OCI-LY3 (cell line): ENCODE results near the gene SLC13A5.

Experiments used
- H2AFZ ChIP-seq: fragments of 200-600, 300-600 bp; shearing (Covaris generic); 2 replicates; pipeline ENCODE4 v1.6.0; 2014; ENCODE audit warnings: antibody characterized with exemption, low read depth, low read length
- H3K27ac ChIP-seq: fragments of 200-600, 300-600 bp; sonication (generic); 2 replicates; pipeline ENCODE4 v1.5.1; 2014; ENCODE audit warnings: mild to moderate bottlenecking, low read length, moderate library complexity, mixed read lengths
- H3K27me3 ChIP-seq: fragments of 200-600, 300-600 bp; sonication (generic); 2 replicates; pipeline ENCODE4 v1.6.1; 2014; ENCODE audit warnings: low read depth, low read length, mixed read lengths
- H3K36me3 ChIP-seq: fragments of 200-600, 300-600 bp; sonication (generic); replicated peaks from 2 replicates; pipeline ENCODE3; 2014; ENCODE audit warnings: low read depth, low read length, mixed read lengths
- H3K4me1 ChIP-seq: fragments of 300-600, 200-600 bp; sonication (generic); 2 replicates; pipeline ENCODE4 v1.6.1; 2014; ENCODE audit warnings: low read length, mixed read lengths
- H3K4me2 ChIP-seq: fragments of 200-600, 300-600 bp; sonication (generic); 2 replicates; pipeline ENCODE4 v1.6.1; 2014; ENCODE audit warnings: low read length, mixed read lengths
- H3K4me3 ChIP-seq: fragments of 300-600, 200-600 bp; sonication (generic); 2 replicates; pipeline ENCODE4 v1.5.1; 2014; ENCODE audit warnings: antibody characterized with exemption, mild to moderate bottlenecking, low read length, moderate library complexity
- H3K79me2 ChIP-seq: fragments of 300-600, 200-600 bp; shearing (Covaris generic); 2 replicates; pipeline ENCODE4 v1.6.1; 2014; ENCODE audit warnings: mild to moderate bottlenecking, low read length, mixed read lengths
- H3K9ac ChIP-seq: fragments of 300-600, 200-600 bp; shearing (Covaris generic); 2 replicates; pipeline ENCODE4 v1.6.0; 2014; ENCODE audit warnings: mild to moderate bottlenecking, low read length, moderate library complexity
- H3K9me3 ChIP-seq: fragments of 200-600, 300-600 bp; shearing (Covaris generic); 2 replicates; pipeline ENCODE4 v1.6.1; 2014; ENCODE audit warnings: low read length, mixed read lengths; ENCODE audit not compliant: insufficient read depth
- H4K20me1 ChIP-seq: fragments of 200-600, 300-600 bp; sonication (generic); 2 replicates; pipeline ENCODE4 v1.6.1; 2016; ENCODE audit warnings: low read length, mixed read lengths; ENCODE audit not compliant: insufficient read depth
- CTCF ChIP-seq: fragments of 200-600, 300-600 bp; sonication (generic); IDR thresholded peaks from 2 replicates; pipeline ENCODE4 v1.5.1; 2014; ENCODE audit warnings: antibody characterized with exemption, low read length, low read depth
- EZH2phosphoT487 ChIP-seq: fragments of 200-600 bp; shearing (Covaris generic); IDR thresholded peaks from 2 replicates; pipeline ENCODE4 v1.6.1; 2018; ENCODE audit warnings: antibody characterized with exemption, mixed run types, low read depth

The SLC13A5 gene

DNA sequence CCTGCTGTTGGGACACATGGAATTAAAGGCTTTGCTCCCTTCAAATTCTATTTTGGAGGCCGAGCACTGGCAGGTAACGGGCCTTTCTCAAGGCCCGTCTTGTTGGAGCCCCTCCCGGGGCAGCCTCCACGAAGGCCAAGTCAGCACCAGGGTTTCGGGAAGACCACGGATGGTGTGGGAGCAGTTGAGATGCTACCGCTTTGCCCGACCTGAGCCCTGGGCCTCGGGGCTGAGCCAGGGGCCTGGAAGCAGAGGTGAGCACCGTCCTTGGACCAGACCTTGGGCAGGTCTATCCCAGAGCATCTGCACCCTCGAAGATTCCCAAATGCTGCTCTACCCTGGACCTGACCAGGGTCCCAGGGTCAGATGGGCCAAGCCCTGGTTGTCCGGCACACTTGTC, 38.6 kb downstream of the SLC13A5 start:
- Histone ChIP-seq H4K20me1 (no peaks in the 10 kb centered on the region), H3K9ac (no peak overlapping the region), H3K4me1 (no peaks in the 10 kb centered on the region), H3K27ac (no peak overlapping the region), H3K4me2 (no peak overlapping the region), H2AFZ (no peak overlapping the region), H3K79me2 (no peaks in the 10 kb centered on the region), H3K4me3 (no peak overlapping the region), H3K27me3 (no peaks in the 10 kb centered on the region), H3K9me3 (no peaks in the 10 kb centered on the region), H3K36me3 (no peaks in the 10 kb centered on the region)
- TF ChIP-seq CTCF (no peak), EZH2phosphoT487 (no peak)

- Histone ChIP-seq H3K9ac (no peak overlapping the region), H3K27ac (no peak overlapping the region), H3K4me3 (no peak overlapping the region), H3K4me2 (no peak overlapping the region), H3K79me2 (no peaks in the 10 kb centered on the region), H2AFZ (no peak overlapping the region), H3K9me3 (no peaks in the 10 kb centered on the region), H3K27me3 (no peaks in the 10 kb centered on the region), H4K20me1 (no peaks in the 10 kb centered on the region), H3K4me1 (no peaks in the 10 kb centered on the region), H3K36me3 (no peaks in the 10 kb centered on the region)
- TF ChIP-seq EZH2phosphoT487 (no peak), CTCF (no peak)
Observed at GRCh38 chr17:6671431-6671830, 41.7 kb downstream of the SLC13A5 start.

DNA sequence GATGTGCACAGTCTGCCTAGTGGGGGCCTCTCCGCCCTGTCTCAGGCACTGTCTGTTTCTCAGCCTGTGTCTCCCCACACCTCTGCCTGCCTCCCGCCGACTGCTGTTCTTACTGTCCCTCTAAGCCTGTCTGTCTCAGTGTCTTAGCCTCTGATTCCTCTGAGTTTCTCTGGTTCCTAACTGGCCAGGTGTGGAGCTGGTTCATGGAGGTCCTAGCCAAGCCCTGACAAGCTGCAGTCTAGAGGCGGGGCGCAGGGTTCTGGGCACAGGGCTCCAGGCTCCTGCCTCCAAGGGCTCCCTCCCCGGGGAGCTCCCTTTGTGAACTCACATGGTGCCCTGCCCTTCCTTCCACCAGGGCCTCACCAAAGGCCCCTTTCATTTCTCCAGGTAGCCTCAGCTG, 42.2 kb downstream of the SLC13A5 start:
- Histone ChIP-seq H3K9me3 (no peaks in the 10 kb centered on the region), H4K20me1 (no peaks in the 10 kb centered on the region), H3K79me2 (no peaks in the 10 kb centered on the region), H3K27ac (no peak overlapping the region), H3K36me3 (no peaks in the 10 kb centered on the region), H3K4me2 (no peak overlapping the region), H3K9ac (no peak overlapping the region), H3K4me1 (no peaks in the 10 kb centered on the region), H2AFZ (no peak overlapping the region), H3K27me3 (no peaks in the 10 kb centered on the region), H3K4me3 (no peak overlapping the region)
- TF ChIP-seq EZH2phosphoT487 (no peak), CTCF (no peak)

DNA sequence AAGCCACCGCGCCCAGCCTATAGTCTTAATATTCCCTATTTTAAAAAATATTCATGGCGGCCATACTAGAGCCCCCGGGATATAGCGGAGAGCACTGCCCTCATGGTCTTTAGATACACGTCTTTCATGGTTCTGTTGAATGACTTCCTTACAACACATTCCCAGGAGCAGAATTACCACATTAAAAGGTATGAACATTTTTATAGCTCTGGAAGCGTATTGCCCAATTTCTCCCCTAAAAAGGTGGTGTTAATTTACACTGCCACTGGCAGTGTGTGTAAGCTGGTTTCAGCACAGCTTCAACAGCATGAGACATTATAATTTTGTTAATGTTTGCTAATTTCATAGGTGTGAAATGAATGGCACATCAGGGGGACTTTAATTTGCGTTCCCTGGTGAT, 42.6 kb downstream of the SLC13A5 start:
- TF ChIP-seq EZH2phosphoT487, result no peak
- Histone ChIP-seq H3K4me1 (no peaks in the 10 kb centered on the region), H3K4me2 (no peak overlapping the region)

More for the DNA sequence above, 42.6 kb downstream of the SLC13A5 start:
- Histone ChIP-seq H3K79me2 (no peaks in the 10 kb centered on the region), H3K27ac (no peak overlapping the region), H3K36me3 (no peaks in the 10 kb centered on the region), H2AFZ (no peak overlapping the region), H4K20me1 (no peaks in the 10 kb centered on the region), H3K9ac (no peak overlapping the region), H3K4me3 (no peak overlapping the region), H3K9me3 (no peaks in the 10 kb centered on the region), H3K27me3 (no peaks in the 10 kb centered on the region)
